Measurements from ENCODE around the gene HMX3.

Gene HMX3

DNA sequence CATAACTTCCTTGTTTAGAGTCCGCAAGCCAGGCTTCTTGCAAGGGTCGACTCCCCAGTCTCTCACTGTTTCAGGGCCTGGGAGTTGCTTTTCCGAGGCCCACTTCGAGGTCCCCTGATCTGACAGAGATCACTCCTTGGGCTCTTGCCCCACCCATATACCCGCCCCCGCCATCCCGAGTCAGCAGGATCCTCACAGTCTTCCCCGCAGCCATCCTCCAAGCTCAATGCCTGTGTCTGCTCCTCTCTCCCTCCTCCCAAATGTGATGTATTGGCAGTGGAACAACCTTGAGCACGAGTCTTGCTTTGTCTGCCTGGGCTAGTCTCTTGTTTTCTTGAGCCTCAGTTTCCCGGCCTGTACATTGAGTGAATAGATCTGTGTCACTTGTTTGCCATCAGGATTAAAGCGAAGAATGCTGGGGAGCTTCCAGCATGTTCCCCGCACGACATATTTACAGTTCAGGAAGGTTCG lies 9.8 kb downstream of the HMX3 start:
- no peak for DNase-seq (ENCODE audit: low read depth)
- TF ChIP-seq, protein P1, sequence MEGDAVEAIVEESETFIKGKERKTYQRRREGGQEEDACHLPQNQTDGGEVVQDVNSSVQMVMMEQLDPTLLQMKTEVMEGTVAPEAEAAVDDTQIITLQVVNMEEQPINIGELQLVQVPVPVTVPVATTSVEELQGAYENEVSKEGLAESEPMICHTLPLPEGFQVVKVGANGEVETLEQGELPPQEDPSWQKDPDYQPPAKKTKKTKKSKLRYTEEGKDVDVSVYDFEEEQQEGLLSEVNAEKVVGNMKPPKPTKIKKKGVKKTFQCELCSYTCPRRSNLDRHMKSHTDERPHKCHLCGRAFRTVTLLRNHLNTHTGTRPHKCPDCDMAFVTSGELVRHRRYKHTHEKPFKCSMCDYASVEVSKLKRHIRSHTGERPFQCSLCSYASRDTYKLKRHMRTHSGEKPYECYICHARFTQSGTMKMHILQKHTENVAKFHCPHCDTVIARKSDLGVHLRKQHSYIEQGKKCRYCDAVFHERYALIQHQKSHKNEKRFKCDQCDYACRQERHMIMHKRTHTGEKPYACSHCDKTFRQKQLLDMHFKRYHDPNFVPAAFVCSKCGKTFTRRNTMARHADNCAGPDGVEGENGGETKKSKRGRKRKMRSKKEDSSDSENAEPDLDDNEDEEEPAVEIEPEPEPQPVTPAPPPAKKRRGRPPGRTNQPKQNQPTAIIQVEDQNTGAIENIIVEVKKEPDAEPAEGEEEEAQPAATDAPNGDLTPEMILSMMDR (conservative IDR thresholded peaks at IDR 0.05; ENCODE audit: low read length) = no peak
- H3K4me3 ChIP-seq (ENCODE audit: low read length) = no peak overlapping the region

DNA sequence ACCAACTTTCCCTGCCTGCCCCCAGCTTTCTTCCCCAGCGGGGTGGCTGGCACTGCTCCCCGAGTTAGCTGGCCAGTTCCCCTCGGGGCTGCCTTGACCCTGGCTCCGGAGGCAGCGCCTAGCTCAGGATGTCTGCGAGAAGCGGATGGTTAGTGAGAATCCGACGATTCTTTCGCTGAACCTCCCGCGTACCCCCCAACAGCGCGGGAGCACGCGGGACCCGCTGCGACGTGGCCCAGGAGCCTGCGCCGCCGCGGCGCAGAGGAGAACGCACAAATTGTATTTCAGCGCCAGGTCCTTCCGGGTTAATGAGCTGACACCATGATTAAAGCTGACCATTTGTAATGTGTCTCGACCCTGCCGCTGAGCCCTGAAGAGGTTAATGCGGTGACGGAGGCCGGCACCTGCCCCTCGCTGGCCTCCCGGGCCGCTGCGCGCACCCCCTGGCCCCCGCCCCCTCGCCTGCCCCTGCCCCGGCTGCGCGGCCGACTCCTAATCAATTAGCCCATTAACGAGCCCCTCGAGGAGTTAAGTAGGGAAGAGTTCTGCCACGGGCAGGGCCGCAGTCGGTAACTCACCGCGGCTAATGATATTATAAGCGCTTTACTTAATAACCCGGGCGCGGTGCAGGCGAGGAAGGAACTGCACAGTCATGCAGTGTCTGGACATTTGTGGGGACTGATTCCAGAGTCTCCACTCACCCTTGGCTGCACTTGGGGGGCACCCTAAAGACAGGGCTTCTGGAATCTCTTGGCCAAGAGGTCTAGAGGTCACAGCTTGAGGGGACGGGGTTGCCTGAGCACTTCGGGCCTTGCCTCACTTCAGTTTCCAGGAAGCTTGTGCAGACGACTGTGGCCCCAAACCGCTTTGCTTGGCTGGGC lies 10.5 kb downstream of the HMX3 start:
- no peak for DNase-seq (ENCODE audit: low read depth)
- TF ChIP-seq, protein P1 (conservative IDR thresholded peaks at IDR 0.05; ENCODE audit: low read length) = no peak
- no peak overlapping the region for H3K4me3 ChIP-seq (ENCODE audit: low read length)

GRCh38 chr10:123146894-123147634 lies 11.3 kb downstream of the HMX3 start:
- H3K4me3 ChIP-seq (ENCODE audit: low read length) = no peak overlapping the region
- DNase-seq (ENCODE audit: low read depth) = no peak
- TF ChIP-seq, protein P1 (conservative IDR thresholded peaks at IDR 0.05; ENCODE audit: low read length) = no peak

DNA sequence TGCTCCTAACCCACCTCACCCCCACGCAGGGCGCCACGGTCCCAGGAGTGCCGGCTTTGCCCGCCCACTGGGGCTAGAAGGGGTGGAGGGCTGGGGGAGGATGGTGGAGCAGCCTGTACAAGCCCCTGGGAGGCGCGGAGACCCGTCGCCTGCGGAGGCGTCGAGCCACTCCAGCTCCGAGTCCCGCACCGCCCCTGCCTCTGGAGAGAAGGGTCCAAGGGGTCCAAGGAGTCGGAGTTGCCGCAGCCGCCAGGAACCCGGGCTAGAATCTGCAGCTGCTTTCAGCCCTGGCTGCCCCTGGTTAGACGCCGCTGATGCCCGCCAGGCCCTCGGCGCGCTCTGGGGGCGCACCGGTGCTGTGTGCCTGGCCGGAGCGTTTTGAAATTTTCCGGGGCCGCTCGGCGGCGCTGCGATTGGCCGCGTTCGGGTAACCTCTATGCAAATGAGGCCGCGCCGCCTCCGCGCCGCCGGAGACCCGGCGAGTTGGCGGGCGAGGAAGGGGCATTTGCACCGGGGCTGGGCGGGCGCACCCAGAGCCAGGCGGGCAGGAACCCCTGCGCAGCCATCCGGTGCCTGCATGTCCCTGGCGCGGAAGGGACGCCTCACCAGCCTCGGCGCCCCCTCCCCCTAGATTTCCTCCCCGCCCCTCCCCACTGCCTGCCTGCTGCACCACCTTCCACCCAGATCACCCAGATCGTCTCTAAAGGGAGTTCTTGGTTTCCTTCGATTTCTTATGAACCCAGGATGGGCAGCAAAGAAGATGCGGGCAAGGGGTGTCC lies 12.1 kb downstream of the HMX3 start, which contains the start of gene HMX2:
Gene HMX2, plus strand, starts transcription at position 502 of the 779 bp plus-strand sequence. Its CDS starts 243 bp downstream, at position 745.
- TF ChIP-seq, protein P1 (conservative IDR thresholded peaks at IDR 0.05; ENCODE audit: low read length) = no peak
- no peak for DNase-seq (ENCODE audit: low read depth)
- H3K4me3 ChIP-seq (ENCODE audit: low read length) = no peak within 1 kb of the TSS

GRCh38 chr10:123148414-123149161 lies 12.8 kb downstream of the HMX3 start:
- TF ChIP-seq, protein P1 (conservative IDR thresholded peaks at IDR 0.05; ENCODE audit: low read length) = no peak
- DNase-seq (ENCODE audit: low read depth) = no peak
- H3K4me3 ChIP-seq (ENCODE audit: low read length) = no peak overlapping the region

GRCh38 chr10:123149162-123149567 lies 13.4 kb downstream of the HMX3 start:
- H3K4me3 ChIP-seq (ENCODE audit: low read length) = no peak overlapping the region
- DNase-seq (ENCODE audit: low read depth) = no peak
- TF ChIP-seq, protein P1 (conservative IDR thresholded peaks at IDR 0.05; ENCODE audit: low read length) = no peak

All from AG10803 (cell line).